Activated T-cell treated with anti-CD3 and anti-CD28 coated beads, Interleukin-2, amount 50 U/mL, for 1 hour (primary cell): Measurements from ENCODE around the gene SEMA5A.
"Not testable (repeated sequence)": the region's sequence is repeated elsewhere in the genome, so short reads cannot be mapped to it uniquely, and the experiment has no call there.

Experiments
- DNase-seq: peaks from one replicate; pipeline ENCODE4 v3.0.0-alpha.2; 2020

Gene SEMA5A

DNA sequence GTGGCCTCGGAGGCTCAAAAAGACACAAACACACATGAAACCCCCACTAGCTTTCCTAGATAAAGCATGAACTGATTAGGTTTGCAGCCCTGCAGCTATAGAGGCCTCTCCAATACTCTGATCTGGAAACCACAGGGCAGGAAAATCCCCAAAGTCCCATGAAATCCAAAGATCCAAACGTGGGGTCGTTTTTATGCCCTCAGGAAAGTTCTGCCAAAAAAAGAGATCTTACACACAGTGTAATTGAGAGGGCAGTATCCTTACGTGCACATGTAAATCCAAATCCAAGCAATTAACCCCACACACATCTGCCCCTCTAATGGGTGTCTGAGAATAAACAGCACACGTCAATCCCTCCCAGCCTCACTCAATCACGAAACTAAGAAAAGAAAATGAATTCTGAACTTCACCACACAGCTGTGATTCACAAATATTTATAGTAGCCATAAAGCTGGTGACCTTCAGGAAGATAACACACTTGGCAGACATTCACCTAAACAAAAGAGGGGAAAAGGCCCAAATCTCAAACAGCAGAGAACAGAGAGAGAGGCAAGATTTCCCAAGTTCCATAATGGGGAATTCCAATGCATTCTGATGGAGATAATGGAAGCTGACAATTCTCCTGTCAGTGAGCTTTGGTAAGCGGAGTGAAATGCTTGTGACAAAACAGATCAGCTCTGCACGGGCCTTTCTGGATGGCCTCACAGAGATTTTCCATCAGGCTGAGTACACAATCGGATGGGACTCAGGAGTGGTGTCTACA, 114.2 kb downstream of the SEMA5A start:
- DNase-seq = no peak

DNA sequence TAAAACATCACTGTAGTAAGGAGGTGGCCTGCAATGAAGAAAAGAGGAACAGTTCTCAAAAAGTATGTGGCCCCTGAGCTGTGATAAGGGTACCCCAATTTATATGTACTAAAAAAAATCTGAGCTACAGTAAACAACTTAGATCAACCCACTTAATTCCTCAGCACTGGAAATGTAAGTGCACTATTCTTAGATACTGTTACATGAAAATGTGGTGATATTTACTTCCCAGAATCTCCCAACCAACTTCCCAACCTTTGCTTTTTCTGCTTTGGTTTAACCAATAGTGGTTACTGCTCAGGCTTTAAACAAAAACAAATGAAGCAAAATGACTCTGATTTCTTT, 114.8 kb downstream of the SEMA5A start:
- DNase-seq = no peak

DNA sequence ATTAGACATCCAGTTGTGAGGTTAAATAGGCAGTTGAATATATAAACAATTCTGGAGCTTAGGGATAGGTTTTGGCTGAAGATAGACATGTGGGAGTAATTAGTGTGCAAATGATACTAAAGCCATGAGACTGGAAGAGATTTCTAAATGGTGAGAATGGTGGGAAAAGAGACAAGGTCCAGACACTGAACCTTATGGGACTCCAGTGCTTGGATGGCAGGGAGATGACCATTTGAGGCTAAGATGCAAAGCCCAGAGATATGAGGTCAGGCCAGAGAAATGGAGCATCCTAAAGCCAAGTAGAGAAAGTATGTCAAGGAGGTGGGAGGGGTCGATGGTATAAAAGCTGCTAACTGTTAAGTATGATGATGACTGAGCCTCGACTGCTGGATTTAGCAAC, 115.6 kb downstream of the SEMA5A start:
- no peak for DNase-seq

DNA sequence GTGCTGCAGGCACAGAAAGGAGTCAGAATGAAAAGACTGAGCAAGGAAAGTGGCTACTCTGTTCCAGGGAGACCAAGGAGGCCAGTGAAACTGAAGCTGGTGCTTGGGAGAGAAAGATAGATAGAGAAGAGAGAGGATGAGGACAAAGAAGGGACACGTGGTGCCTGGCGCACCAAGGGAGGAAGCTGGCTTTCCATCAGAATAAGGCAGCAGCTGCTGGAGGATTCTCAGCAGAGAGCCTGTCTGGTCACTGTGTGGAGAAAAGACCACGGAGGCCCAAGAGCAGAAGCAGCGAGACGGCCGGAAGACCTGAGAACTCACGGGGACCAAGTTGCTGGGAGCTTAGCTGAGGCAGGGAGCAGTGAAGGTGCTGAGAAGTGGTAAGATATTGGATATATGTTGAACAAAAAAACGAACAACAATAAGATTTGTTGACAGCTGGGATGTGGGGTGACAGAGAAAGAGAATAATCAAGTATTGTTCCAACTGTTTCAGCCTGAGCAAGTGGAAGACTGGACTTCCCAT, 116.1 kb downstream of the SEMA5A start:
- no peak for DNase-seq

DNA sequence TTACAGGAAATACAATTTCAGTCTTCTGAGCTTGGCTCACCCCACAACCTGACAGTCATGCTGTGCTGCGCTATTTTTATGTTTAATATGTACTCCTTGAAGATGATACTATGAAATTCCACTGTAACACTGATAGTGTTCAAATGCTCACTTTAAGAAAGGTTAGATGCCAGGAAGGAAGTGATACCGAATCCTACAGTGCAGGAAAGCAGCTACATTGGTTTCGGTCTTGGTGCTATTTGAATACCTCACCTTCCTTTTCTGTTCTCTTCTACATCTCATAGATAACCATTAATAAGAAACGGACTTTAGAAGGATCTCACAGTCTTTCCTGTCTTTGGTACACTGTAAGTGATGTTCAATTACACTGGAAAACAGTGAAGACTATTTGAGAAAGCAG, 117.6 kb downstream of the SEMA5A start:
- DNase-seq = no peak

DNA sequence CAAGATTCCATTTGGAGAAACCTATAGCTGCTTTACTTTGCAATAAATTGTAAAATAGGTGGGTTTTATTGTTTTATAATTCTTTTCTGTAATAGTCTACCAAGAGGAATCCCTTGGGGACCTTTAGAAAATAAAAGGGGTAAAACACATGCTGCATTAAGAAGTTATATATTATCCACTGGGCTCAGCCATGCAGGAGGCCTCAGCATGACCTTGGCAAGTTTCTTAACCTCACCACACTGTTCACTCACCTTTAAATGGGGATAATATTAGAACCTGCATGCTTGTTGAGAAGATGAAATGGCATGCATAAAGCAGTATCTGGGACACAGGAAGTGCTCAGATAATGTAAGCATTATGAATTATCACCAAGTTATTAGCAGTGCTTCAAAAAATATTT, 120.2 kb downstream of the SEMA5A start:
- DNase-seq = no peak

DNA sequence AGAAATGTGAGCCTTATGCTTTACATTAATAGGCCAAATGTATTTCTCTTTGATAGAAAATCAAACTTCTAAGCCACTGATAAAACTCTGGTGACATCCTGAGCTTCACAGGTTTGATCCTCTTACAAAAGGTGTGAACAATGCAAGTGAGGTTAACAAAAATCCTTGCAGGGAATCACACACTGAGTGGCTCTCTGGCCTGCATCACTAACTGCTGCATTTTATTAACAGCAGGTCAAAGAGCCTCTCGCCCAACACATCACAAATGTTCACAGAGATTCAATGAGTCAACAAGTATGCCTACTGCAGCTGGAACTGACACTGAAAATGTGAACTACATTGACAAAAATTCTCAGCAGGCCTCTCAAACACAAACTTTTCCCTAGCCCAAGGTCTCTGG, 122.3 kb downstream of the SEMA5A start:
- DNase-seq = no peak

DNA sequence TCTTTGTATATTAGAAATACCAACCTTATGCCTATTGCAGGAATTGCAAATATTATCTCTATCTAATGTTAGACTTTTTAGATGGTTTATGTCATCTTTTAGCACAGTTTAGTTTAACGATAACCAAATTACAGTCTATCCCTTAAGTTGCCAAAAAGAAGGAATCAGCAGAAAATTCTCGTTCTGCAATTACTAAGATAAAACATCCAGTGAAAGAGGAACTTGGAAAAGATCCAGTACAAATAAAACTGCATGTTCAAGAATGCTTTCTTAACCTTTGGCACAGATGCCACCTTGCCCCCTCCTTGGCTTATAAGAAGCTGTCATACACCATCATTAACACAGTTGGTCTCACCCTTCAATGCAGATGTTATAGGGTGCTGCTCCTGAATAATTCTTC, 124.0 kb downstream of the SEMA5A start:
- no peak for DNase-seq

DNA sequence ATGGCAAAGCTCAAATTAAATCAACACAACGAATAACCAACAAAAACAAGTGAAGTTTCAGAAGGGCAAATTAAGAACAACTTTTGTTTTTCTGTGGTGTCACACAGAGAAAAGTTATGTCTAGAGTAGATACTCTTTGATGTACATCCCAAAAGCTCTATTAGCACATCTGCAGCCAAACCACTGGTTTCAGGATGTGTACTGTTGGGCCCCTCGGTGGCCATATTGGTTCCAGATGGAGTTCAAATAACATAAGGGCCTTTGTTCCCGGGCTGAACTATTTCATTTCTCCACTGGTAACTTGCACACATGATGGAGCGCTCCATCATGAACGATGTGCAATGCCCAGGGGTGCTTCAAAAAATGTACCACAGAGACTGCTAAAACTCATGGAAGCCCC, 126.1 kb downstream of the SEMA5A start:
- no peak for DNase-seq

DNA sequence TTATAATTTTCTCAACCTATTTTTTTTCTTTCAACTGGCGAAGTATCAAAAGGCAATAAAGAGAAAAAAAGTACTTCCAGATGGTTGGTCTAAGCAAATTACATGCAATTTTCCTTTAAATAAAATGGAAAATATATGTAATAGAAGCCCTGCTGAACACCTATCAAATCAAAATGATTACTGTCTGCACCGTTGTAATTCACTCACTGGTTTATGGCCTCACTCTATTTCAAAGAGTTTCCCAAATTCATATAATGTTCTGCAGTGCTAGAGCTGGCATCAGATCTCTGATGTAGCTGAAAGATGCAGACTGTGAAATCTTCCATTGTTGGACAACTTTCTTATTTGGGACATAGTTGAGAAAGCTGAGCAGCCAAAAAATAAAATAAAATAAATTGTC, 130.3 kb downstream of the SEMA5A start:
- DNase-seq = no peak

DNA sequence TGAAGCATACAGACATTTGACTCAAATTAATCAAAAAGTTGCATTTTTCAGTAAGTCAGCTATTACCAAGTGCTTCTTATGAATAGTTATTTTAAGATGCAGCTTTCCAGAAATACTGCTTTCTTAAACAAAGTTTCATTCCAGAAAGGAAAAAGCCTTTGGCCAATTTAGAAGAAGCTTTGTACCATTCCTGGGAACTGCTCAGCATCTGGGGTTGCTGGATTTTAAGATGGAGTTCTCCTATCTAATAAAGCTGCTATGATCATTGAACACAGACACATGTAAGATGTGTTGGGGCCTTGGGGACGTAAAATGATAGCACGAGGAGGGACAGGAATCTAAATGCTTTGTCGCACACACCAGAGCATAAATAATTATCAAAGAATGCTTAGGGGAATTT, 130.8 kb downstream of the SEMA5A start:
- DNase-seq = no peak

DNA sequence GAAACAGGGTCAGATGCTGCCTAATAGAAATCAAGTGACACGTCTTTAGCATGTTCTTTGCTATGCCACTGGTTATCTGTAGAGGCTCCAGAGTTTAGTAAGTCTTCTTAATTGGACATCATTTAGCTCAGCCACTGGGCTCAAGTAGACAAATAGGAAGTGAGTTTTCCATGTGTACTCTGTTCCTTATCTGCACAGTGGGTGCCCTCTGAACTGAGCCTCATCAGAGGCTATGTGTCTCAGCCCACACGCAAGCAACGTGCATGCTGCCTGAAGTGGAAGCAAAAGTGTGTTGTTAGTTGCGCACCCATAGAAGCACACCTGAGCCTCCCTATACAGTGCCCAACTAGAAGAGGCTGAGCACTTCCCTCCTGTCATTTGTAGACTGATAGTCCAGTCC, 134.7 kb downstream of the SEMA5A start:
- DNase-seq = no peak

DNA sequence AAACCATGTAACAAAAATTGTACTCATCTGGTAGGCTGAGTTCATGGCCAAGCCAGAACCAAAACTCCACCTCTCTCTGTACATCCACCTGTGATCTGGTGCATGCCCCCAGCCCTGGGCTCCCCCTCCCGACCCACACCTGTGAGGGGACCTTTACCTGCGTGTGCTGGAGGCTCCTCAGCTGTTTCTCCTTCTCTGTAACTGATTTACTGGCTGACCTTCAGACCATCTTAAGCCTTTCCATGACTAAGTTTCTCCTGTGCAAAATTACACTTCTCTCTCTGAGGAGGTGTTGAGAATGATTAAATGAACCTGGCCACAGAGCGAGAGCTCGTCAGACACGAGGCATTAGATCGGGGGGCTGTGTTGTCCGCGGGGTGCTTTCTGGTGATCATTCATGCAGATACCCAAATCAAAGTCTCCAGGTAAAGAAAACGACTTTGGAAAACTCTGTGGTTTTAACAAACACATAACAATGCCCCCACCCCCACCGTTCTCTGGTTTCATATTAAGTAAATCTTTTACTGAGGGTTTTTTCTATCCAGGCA, 136.4 kb downstream of the SEMA5A start:
- DNase-seq = no peak

DNA sequence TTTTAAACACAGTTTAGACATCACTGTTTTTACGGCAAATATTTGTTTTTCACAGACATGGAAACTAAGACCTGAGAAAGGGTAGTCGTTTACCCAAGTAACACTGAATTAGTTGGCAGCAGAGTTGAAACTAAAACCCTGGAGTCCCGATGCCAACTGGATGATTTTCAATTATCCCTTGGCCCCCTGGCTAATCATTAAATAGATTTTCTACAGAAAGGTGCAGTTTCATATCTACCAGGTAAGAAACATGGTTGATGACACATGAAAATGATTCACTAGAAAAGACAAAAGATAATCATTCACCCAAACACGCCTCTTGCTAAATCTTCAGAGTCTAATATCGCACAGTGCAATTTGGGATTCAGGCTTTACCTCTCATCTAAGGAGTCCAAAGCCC, 136.9 kb downstream of the SEMA5A start:
- no peak for DNase-seq

DNA sequence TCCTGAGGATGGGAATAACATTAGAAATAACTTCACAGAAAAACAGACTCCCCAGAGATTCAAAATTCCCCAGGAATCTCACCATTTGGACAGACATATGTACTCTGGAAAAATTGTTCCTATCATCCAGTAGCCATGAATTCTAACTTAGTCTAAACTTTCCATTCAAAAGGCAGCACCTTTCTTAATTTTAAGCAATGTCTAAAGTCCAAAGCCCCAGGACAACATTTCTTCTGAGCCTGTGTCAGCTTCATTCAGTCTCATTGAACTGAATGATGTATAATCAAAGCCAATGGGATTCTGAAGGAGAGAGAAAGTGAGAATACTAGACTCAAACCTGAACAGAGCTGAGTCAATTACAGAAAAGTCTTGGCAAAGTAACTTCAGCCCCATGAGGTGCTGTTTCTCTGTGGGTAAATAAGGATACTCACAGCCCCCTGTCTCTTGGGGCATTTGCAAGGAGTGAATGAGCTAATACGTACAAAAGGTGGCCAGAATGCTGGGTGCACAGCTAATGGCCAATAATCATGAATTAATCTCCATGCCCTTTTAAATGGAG, 140.6 kb downstream of the SEMA5A start:
- no peak for DNase-seq

DNA sequence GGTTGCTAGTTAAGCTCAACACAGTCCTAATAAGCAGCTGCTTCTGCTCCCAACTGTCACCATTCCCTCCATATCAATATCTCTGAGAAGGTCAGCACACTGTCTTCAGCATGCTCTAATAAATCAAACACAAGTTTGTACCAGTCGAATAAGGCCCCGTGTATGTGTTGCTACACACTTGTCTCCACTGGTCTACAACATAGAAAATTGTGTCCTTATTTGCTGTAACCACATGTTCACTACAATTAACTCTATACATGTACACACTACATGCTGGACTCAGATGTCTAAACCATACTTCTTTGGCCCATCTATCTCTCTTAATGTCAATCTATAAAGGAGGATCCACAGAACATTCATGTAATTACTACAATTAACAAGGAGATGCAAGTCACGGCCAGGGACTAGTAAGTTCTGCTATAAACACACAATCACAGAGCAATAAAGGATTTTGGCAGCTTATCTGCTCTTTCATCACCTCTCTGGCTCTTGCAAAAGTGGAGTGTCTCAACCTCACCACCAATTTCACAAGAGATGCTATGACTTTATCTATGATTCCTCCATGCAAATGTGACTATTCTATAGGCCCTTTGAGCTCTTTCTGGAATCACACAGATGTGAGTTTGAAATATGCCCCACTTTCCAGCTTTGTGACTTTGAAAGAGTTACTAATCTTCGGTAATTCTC, 143.9 kb downstream of the SEMA5A start:
- DNase-seq = no peak

DNA sequence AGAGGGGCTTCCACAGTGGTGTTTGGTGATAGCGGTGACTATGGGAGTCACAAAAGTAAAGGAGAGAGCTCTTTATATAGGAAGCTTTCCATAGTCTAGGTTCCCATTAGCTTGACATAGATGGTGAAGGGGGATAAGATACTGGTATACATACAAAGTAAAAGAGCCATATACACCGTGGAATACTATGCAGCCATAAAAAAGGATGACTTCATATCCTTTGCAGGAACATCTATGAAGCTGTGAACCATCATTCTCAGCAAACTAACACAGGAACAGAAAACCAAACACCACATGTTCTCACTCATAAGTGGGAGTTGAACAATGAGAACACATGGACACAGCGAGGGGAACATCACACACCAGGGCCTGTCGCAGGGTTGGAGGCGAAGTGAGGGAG, 146.1 kb downstream of the SEMA5A start:
- not testable (repeated sequence) for DNase-seq

DNA sequence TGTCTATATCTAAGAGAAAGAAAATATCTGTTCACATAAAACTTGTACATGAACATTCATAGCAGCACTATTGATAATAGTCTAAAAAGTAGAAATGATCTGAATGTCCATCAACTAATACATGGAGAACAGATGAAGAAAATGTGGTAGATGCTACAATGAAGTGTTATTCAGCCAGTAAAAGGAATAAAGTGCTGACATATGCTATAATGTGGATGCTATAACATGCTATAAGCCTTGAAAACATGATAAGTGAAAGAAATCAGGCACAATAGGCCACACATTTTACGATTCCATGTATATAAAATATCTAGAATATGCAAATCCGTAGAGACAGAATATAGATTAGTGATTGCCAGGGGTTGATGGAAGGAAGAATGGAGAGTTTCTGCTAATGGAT, 146.8 kb downstream of the SEMA5A start:
- DNase-seq = no peak

DNA sequence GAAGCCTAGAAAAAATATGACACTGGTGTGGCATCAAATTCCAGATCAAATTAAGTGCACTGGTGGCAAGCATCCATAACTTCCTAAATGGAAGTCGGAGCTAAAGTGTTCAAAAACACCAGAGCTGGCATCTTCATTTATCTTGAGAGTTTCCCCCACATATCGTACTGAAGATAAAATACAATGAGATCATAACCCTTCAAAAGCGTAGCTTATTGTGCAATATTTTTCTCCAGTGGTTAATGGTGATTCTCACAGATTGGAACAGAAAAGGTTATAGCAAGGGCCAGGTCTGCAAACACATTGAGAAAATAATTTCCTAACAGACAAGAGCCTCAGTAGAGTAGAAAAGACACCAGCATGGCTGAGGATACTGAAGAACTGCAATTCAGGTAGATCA, 147.6 kb downstream of the SEMA5A start:
- DNase-seq = no peak

DNA sequence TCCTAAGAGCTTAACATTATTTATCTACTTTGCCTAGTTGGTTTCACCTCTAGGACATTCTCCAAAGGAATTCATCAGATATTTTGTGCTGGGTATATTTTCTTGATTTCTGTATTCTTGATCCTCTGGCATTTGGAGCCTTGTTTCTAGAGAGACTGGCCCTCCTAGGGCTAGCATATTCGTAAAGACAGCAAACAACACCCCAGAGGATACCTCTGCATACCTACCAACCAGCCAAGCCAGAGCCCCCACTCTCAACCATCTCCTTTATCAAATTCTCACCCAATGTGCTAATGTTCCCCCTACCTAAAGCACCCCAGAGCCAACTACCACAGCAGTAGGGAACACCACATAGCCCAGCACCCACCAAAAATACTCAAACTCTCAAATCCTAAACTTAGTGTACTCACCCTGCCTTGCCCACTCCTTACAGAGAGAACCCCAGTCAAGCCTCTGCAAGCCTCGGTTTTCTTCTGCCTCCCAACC, 149.5 kb downstream of the SEMA5A start:
- DNase-seq = no peak

DNA sequence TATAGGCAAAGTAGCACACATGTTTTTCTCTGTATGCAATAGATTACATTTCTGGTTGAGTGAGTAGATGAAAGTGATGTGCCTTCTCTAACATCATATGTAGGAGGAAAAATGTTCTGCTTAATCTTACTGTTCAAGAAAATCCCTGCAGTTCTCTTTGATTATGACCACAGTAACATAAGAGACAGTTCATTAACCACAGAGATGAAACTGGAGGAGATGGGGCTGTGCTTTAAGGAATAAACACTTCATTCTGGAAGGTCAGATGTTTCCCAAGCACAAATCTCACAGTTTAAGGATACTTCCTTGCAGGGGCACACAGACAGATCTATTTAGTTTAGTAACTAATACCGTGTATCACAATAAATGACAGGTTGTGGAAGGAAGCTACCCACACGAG, 150.2 kb downstream of the SEMA5A start:
- no peak for DNase-seq

DNA sequence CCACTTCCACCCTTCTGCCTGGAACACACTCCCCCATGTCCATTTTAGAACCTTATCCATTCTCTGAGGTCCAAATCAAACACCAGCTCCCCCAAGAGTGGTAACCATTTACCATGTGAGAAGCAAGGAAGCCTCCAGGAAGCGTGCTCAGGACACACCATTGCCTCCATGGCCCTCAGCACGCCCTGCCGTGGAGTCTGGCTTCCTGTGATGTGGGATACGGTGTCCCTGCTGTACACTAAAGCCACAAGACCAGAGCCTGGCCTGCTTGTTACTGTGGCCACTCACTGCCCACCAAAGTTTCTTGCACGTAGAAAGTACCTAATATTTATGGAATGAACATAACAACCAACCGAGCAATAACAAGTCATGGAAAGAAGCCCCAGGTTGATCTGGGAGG, 151.7 kb downstream of the SEMA5A start:
- DNase-seq = no peak

DNA sequence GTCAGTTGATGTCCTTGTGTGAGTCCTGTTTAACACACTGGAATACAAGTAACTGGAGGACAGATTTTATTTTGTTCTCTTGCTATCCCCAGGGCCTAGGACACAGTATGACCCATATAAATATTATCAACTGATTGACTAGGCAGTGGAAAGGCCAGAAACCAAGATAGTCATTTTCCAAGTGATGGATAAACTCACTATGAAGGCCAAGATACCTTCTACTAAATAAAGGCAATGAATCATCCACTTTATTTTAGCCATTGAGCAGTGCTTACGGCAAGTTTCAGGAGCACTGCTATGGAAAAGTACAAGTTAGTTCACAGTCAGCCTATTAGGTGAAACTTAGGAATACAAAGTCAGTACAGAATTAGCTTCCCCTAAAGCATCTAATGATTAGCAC, 153.2 kb downstream of the SEMA5A start:
- DNase-seq = no peak

DNA sequence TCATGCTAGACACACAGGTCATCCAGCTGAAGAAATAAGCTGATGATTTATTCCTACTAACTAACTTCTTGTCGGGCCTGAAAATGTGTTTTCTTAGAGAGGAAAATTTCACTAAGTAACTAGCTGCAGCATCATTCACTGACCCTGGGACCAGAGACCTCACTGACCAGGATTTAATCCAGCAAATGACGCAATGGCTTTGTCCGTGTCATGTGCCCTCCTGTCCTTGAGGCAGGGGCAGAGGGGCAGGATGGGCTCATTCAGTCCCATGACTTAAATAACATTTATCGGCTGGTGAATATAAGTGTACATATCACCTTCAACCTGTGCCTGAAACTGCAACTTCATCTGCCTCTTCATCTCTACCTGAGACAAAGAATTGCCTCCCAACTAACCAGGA, 154.8 kb downstream of the SEMA5A start:
- no peak for DNase-seq
